HepG2 (cell line): Measurements from ENCODE around the gene MICB. TPM values are rescaled to one million over a fixed set of nuclear protein-coding genes. Genes with fewer than 3 reads are reported as not detected.
A peak's percentile ranks its signal among the peaks of the same experiment; 100 is the strongest.

Source experiments
- AHDC1 ChIP-seq: sonication (generic); formaldehyde crosslinking; IDR thresholded peaks from 2 replicates; pipeline ENCODE4 v1.5.1; 2020; ENCODE audit warnings: mild to moderate bottlenecking, missing genetic modification reagents, borderline replicate concordance
- ATF7-NPFF ChIP-seq: sonication (generic); formaldehyde crosslinking; IDR thresholded peaks from 2 replicates; pipeline ENCODE4 v1.8.1; 2023; ENCODE audit warnings: mild to moderate bottlenecking, low read depth, missing genetic modification reagents, moderate library complexity
- EEA1 ChIP-seq: sonication (generic); formaldehyde crosslinking; IDR thresholded peaks from 2 replicates; pipeline ENCODE4 v1.5.1; 2020; ENCODE audit warnings: mild to moderate bottlenecking, missing genetic modification reagents, borderline replicate concordance
- FOXP1 ChIP-seq, 2 experiments: fragments of 450-650 bp in 1 of 2; IDR thresholded peaks; 2 replicates each; pipeline ENCODE4 v1.6.1; 2017 to 2018; ENCODE audit warnings: antibody characterized with exemption in 1 of 2
- HIVEP1 ChIP-seq: sonication (generic); formaldehyde crosslinking; IDR thresholded peaks from 2 replicates; pipeline ENCODE4 v1.4.0; 2020; ENCODE audit warnings: mild to moderate bottlenecking, missing genetic modification reagents
- KLF9 ChIP-seq: IDR thresholded peaks from 2 replicates; pipeline ENCODE4 v1.6.1; 2016; ENCODE audit warnings: low read depth
- NKX3-1 ChIP-seq: sonication (generic); formaldehyde crosslinking; IDR thresholded peaks from 2 replicates; pipeline ENCODE4 v1.5.0; 2020; ENCODE audit warnings: missing genetic modification reagents
- RARA ChIP-seq: IDR thresholded peaks from 2 replicates; pipeline ENCODE4 v1.6.1; 2016; ENCODE audit warnings: missing genetic modification reagents, missing compliant biosample characterization
- UBTF ChIP-seq: sonication (generic); formaldehyde crosslinking; IDR thresholded peaks from 2 replicates; pipeline ENCODE4 v1.4.0; 2020; ENCODE audit warnings: mild to moderate bottlenecking, missing genetic modification reagents
- ZFP91 ChIP-seq: sonication (generic); formaldehyde crosslinking; IDR thresholded peaks from 2 replicates; pipeline ENCODE4 v1.9.0; 2022; ENCODE audit warnings: missing genetic modification reagents, mild to moderate bottlenecking, borderline replicate concordance
- ZGPAT ChIP-seq: IDR thresholded peaks from 2 replicates; pipeline ENCODE4 v1.6.1; 2016; ENCODE audit warnings: mild to moderate bottlenecking
- ZNF224 ChIP-seq: sonication (generic); formaldehyde crosslinking; IDR thresholded peaks from 2 replicates; pipeline ENCODE4 v1.5.0; 2020; ENCODE audit warnings: mild to moderate bottlenecking, missing genetic modification reagents
- ZNF770 ChIP-seq: sonication (generic); formaldehyde crosslinking; IDR thresholded peaks from 2 replicates; pipeline ENCODE4 v1.5.0; 2020; ENCODE audit warnings: mild to moderate bottlenecking, missing genetic modification reagents
- ZNF792 ChIP-seq: IDR thresholded peaks from 2 replicates; pipeline ENCODE4 v1.6.1; 2016
- polyA plus RNA-seq, 8 experiments: library from polyadenylated mRNA; depleted of rRNA in 3 of 8; stranded (reverse) in 7 of 8; unstranded in 1 of 8; fragments of >200 nt; fragmentation: Illumina TruSeq in 4 of 8; extraction: Trizol in 4 of 8; gene quantifications; 2 replicates each; pipeline versions ENCODE4 v1.2.1 to v1.2.3, GENCODE V29; 2011 to 2016; ENCODE audit warnings: low read depth in 4 of 8, missing spikeins in 1 of 8, mixed read lengths in 1 of 8; ENCODE audit not compliant: insufficient read depth in 1 of 8
- total RNA-seq, 5 experiments: library from RNA; depleted of rRNA; stranded (reverse); fragments of >200 nt; fragmentation: Illumina TruSeq; extraction: Trizol; gene quantifications; 2 replicates each; pipeline ENCODE4 v1.2.3, GENCODE V29; 2016; ENCODE audit warnings: low read depth in 1 of 5

The MICB gene
- total and polyA plus RNA-seq, 2 of the 13 experiments (the other 11 are each of a cell fraction or from before 2014, with no cell fraction given), result 12.5 to 12.8 TPM

GRCh38 chr6:31547727-31548543 is 50.0 kb downstream of the MICB start (continued):
- TF ChIP-seq AHDC1, result 0 out of 2 replicates have a peak, but pooled peaks have one; percentile 10
- peak; percentile 34; the same call in 1 of the 2 replicates for TF ChIP-seq HIVEP1 (CRISPR knock-in tag)
- no peak for TF ChIP-seq ZNF770 (CRISPR knock-in tag)
- no peak for TF ChIP-seq NKX3-1 (CRISPR knock-in tag)
- no peak for TF ChIP-seq ATF7-NPFF (CRISPR knock-in tag)
- no peak for TF ChIP-seq EEA1 (CRISPR knock-in tag)
- no peak for TF ChIP-seq ZNF224 (CRISPR knock-in tag)
- TF ChIP-seq RARA (CRISPR knock-in tag), result 0 out of 2 replicates have a peak, but pooled peaks have one; percentile 2
- TF ChIP-seq ZFP91 (CRISPR knock-in tag), result no peak
- no peak for TF ChIP-seq ZNF792 (CRISPR knock-in tag)
- no peak for TF ChIP-seq KLF9 (CRISPR knock-in tag)
- no peak for TF ChIP-seq ZGPAT (CRISPR knock-in tag)
- no peak for TF ChIP-seq FOXP1 (IDR thresholded peaks at IDR 0.05)
- no peak for TF ChIP-seq FOXP1 (CRISPR knock-in tag; IDR thresholded peaks at IDR 0.05)
- TF ChIP-seq UBTF (CRISPR knock-in tag), result no peak
